AG04450 (cell line): ENCODE results near the gene ICAM3. TPM values are rescaled to one million over a fixed set of nuclear protein-coding genes. Genes with fewer than 3 reads are reported as not detected.

Experiments used
- CTCF ChIA-PET: fragments of 300-600, 350-600 bp; formaldehyde crosslinking; extraction: SDS; loops from one replicate; lab custom pipeline; 2022; ENCODE audit warnings: antibody characterized with exemption, inconsistent platforms; lab: Charles Lee
- POLR2A ChIA-PET: fragments of 350-600 bp; formaldehyde crosslinking; extraction: SDS; loops from one replicate; lab custom pipeline; 2021; ENCODE audit warnings: antibody characterized with exemption, inconsistent platforms; lab: Yijun Ruan, JAX
- DNase-seq: peaks from one replicate; pipeline ENCODE4 v3.0.0-alpha.2; 2011; ENCODE audit warnings: low read depth, low spot score
- H3K27ac ChIP-seq: one replicate; pipeline ENCODE4 v1.5.1; 2012; ENCODE audit warnings: low read depth, low read length, control low read depth
- H3K27me3 ChIP-seq: one replicate; pipeline ENCODE4 v1.6.0; 2012; ENCODE audit warnings: low read length; ENCODE audit not compliant: control insufficient read depth, insufficient read depth
- H3K4me3 ChIP-seq: 2 replicates; pipeline ENCODE4 v1.5.1; 2011; ENCODE audit warnings: mild to moderate bottlenecking, low read depth, low read length, control low read depth
- H3K9me3 ChIP-seq: 2 replicates; pipeline ENCODE4 v1.5.1; 2012; ENCODE audit warnings: low read length; ENCODE audit not compliant: control insufficient read depth, insufficient read depth
- CTCF ChIP-seq: IDR thresholded peaks from 2 replicates; pipeline ENCODE4 v1.5.1; 2011; ENCODE audit warnings: low read depth, low read length, control low read depth, inconsistent platforms
- polyA plus RNA-seq: library from polyadenylated mRNA; depleted of rRNA; stranded (reverse); fragments of >200 nt; gene quantifications from 2 replicates; pipeline ENCODE4 v1.2.3, GENCODE V29; 2011

The ICAM3 gene
- polyA plus RNA-seq, 1 experiment: 6.7 TPM

- POLR2A ChIA-PET: interaction anchor here (0.7 kb wide), 1 partner anchor 14 kb away, joined by 7 read pairs; no protein-coding TSS in a partner anchor
- Histone ChIP-seq H3K4me3 (no peak overlapping the region), H3K9me3 (no peaks in the 10 kb centered on the region; the same call in 1 of the 2 replicates), H3K27me3 (no peaks in the 10 kb centered on the region), H3K27ac (no peak overlapping the region)
- no peak for DNase-seq
- TF ChIP-seq CTCF: no peak
- CTCF ChIA-PET: interaction anchor here (0.6 kb wide), 1 partner anchor 90 kb away, joined by 3 read pairs; no protein-coding TSS in a partner anchor
Observed at GRCh38 chr19:10325732-10326131, 13.7 kb downstream of the ICAM3 start.

GRCh38 chr19:10321874-10322835 lies 17.3 kb downstream of the ICAM3 start:
- H3K27ac ChIP-seq: no peak overlapping the region
- POLR2A ChIA-PET: no interaction called here
- CTCF ChIA-PET: no interaction called here

GRCh38 chr19:10321417-10321797 lies 18.0 kb downstream of the ICAM3 start:
- no peaks in the 10 kb centered on the region; the same call in 1 of the 2 replicates for H3K9me3 ChIP-seq
- ChIA-PET POLR2A (no interaction called here), CTCF (no interaction called here)
- H3K4me3 ChIP-seq: no peak overlapping the region
- no peak for DNase-seq
- H3K27ac ChIP-seq: no peak overlapping the region
- no peak for TF ChIP-seq CTCF
- no peaks in the 10 kb centered on the region for H3K27me3 ChIP-seq

More at GRCh38 chr19:10321874-10322835, 17.3 kb downstream of the ICAM3 start:
- Histone ChIP-seq H3K4me3 (no peak overlapping the region), H3K9me3 (no peaks in the 10 kb centered on the region; the same call in 1 of the 2 replicates), H3K27me3 (no peaks in the 10 kb centered on the region)
- DNase-seq: no peak
- TF ChIP-seq CTCF: no peak

- no peak for TF ChIP-seq CTCF
- no peak for DNase-seq
- Histone ChIP-seq H3K27ac (no peak overlapping the region), H3K4me3 (no peak overlapping the region), H3K9me3 (no peaks in the 10 kb centered on the region; the same call in 1 of the 2 replicates), H3K27me3 (no peaks in the 10 kb centered on the region)
- CTCF ChIA-PET: no interaction called here
- POLR2A ChIA-PET: no interaction called here
Observed at GRCh38 chr19:10320602-10321416, 18.6 kb downstream of the ICAM3 start.
